Naive thymus-derived CD4-positive, alpha-beta T cell (primary cell): Measurements from ENCODE around the gene FAM184B. TPM values are rescaled to one million over a fixed set of nuclear protein-coding genes. Genes with fewer than 3 reads are reported as not detected.

Experiments
- ATAC-seq: fragments of 150-1000 bp; cut with Tn5 transposase; 2 replicates; pipeline ENCODE4 v1.10.0; 2021; ENCODE audit warnings: mild to moderate bottlenecking, moderate library complexity
- CTCF ChIA-PET: fragments of 350-600 bp; sonication (Branson Sonifier 250); formaldehyde crosslinking; loops from one replicate; lab custom pipeline; 2021; ENCODE audit warnings: antibody characterized with exemption; lab: Charles Lee
- POLR2A ChIA-PET: fragments of 350-600 bp; sonication (Branson Sonifier 250); formaldehyde crosslinking; loops from one replicate; lab custom pipeline; 2021; ENCODE audit warnings: antibody characterized with exemption, inconsistent platforms; lab: Charles Lee
- DNase-seq, 9 donors: peaks; one replicate each; pipeline versions ENCODE4 v3.0.0 to v3.0.0-alpha.2; 2020 to 2022; ENCODE audit warnings: mixed read lengths in 1 of 9
- H3K27ac ChIP-seq: one replicate; pipeline ENCODE4 v1.7.0; 2013; ENCODE audit warnings: mild to moderate bottlenecking, low read depth, low read length, moderate library complexity
- H3K27me3 ChIP-seq, 2 donors: one replicate each; pipeline ENCODE4 v1.7.0; 2013; ENCODE audit warnings: low read length in 2 of 2, mild to moderate bottlenecking in 2 of 2, moderate library complexity in 2 of 2; ENCODE audit not compliant: control insufficient read depth in 2 of 2, insufficient read depth in 2 of 2
- H3K36me3 ChIP-seq, 3 experiments: 1 replicate in 2 of 3; 2 replicates in 1 of 3; pipeline ENCODE4 v1.7.0; 2013; ENCODE audit warnings: low read length in 3 of 3, mild to moderate bottlenecking in 3 of 3, moderate library complexity in 1 of 3; ENCODE audit not compliant: insufficient read depth in 3 of 3, control insufficient read depth in 2 of 3
- H3K4me1 ChIP-seq, 2 donors: one replicate each; pipeline ENCODE4 v1.7.0; 2013; ENCODE audit warnings: low read length in 2 of 2, mild to moderate bottlenecking in 2 of 2, moderate library complexity in 1 of 2; ENCODE audit not compliant: control insufficient read depth in 2 of 2, insufficient read depth in 2 of 2
- H3K4me3 ChIP-seq: 2 replicates; pipeline ENCODE4 v1.7.0; 2013; ENCODE audit warnings: mild to moderate bottlenecking, low read length
- H3K9me3 ChIP-seq, 3 experiments: 1 replicate in 2 of 3; 2 replicates in 1 of 3; pipeline ENCODE4 v1.7.0; 2013; ENCODE audit warnings: low read length in 3 of 3; ENCODE audit not compliant: control insufficient read depth in 2 of 3
- H3K27ac Mint-ChIP-seq, 9 donors: one replicate each; pipeline ENCODE4 v1.8.0; 2020 to 2022; ENCODE audit warnings: mixed read lengths in 9 of 9, mild to moderate bottlenecking in 8 of 9, moderate library complexity in 5 of 9, inconsistent platforms in 2 of 9
- H3K27me3 Mint-ChIP-seq, 5 donors: one replicate each; pipeline ENCODE4 v1.8.0; 2021 to 2022; ENCODE audit warnings: mixed read lengths in 5 of 5, mild to moderate bottlenecking in 1 of 5
- H3K36me3 Mint-ChIP-seq, 5 donors: one replicate each; pipeline ENCODE4 v1.8.0; 2020 to 2022; ENCODE audit warnings: mixed read lengths in 5 of 5, mild to moderate bottlenecking in 3 of 5, inconsistent platforms in 1 of 5
- H3K4me1 Mint-ChIP-seq, 7 donors: one replicate each; pipeline ENCODE4 v1.8.0; 2020 to 2022; ENCODE audit warnings: mixed read lengths in 7 of 7, mild to moderate bottlenecking in 3 of 7, inconsistent platforms in 1 of 7
- H3K4me3 Mint-ChIP-seq, 10 donors: one replicate each; pipeline ENCODE4 v1.8.0; 2020 to 2022; ENCODE audit warnings: mild to moderate bottlenecking in 10 of 10, mixed read lengths in 10 of 10, moderate library complexity in 6 of 10, inconsistent platforms in 2 of 10
- H3K9me3 Mint-ChIP-seq, 11 donors: one replicate each; pipeline ENCODE4 v1.8.0; 2020 to 2022; ENCODE audit warnings: mixed read lengths in 11 of 11, mild to moderate bottlenecking in 4 of 11, inconsistent platforms in 1 of 11, moderate library complexity in 1 of 11
- intact Hi-C, 2 donors: fragments of 100-400 bp; cut with micrococcal nuclease; formaldehyde crosslinking; loops; one replicate each; pipeline ENCODE4 v1.15.1; 2023
- polyA plus RNA-seq, 2 donors: library from polyadenylated mRNA; unstranded; fragments of 300-500 nt; fragmentation: Illumina TruSeq; gene quantifications; one replicate each; pipeline ENCODE4 v1.2.3, GENCODE V29; 2021
- total RNA-seq, 6 experiments: library from RNA in 5 of 6; stranded (reverse) in 5 of 6; gene quantifications; 1 replicate in 5 of 6; 2 replicates in 1 of 6; pipeline ENCODE4 v1.2.3 and lab custom pipeline; 2021 to 2026

FAM184B gene
- total and polyA plus RNA-seq, 7 experiments from 2014 or later = 0.08 TPM; not detected in 6

GRCh38 chr4:17633600-17633999, 147.8 kb downstream of the FAM184B start:
- intact Hi-C loops = no loop called here
- no peaks in the 10 kb centered on the region for H3K9me3 ChIP-seq
- ChIA-PET POLR2A (no interaction called here), CTCF (interaction anchor here (0.6 to 3.6 kb wide), 2 partner anchors 85 to 959 kb away, joined by 6 to 21 read pairs; no protein-coding TSS in a partner anchor)
- no peak overlapping the region for H3K27ac ChIP-seq
- H3K27me3 ChIP-seq = no peaks in the 10 kb centered on the region
- H3K4me3 Mint-ChIP-seq = no peak overlapping the region
- H3K36me3 ChIP-seq = peaks cover 0 to 57% (median 14%) of the 10 kb centered on the region in 3 experiments
- H3K4me1 Mint-ChIP-seq = peaks cover 2 to 12% (median 9%) of the 10 kb centered on the region in 7 donors
- H3K9me3 Mint-ChIP-seq = no peaks in the 10 kb centered on the region
- H3K27me3 Mint-ChIP-seq = no peaks in the 10 kb centered on the region
- H3K4me1 ChIP-seq = no peaks in the 10 kb centered on the region
- H3K4me3 ChIP-seq = no peak overlapping the region
- H3K27ac Mint-ChIP-seq = no peak overlapping the region
- DNase-seq (no peak), ATAC-seq (no peak)
- peaks cover 0 to 47% (median 16%) of the 10 kb centered on the region in 5 donors for H3K36me3 Mint-ChIP-seq

- Mint-ChIP-seq H3K4me1 (peaks cover 5 to 24% (median 12%) of the 10 kb centered on the region in 7 donors), H3K27me3 (no peaks in the 10 kb centered on the region), H3K36me3 (peaks cover 8 to 62% (median 29%) of the 10 kb centered on the region in 5 donors), H3K27ac (peak overlapping the region in 1 of 9 donors; percentile 31), H3K4me3 (no peak overlapping the region), H3K9me3 (no peaks in the 10 kb centered on the region)
- H3K36me3 ChIP-seq = peaks cover 2 to 84% (median 32%) of the 10 kb centered on the region in 3 experiments
- POLR2A ChIA-PET = no interaction called here
- H3K4me3 ChIP-seq = no peak overlapping the region
- no peaks in the 10 kb centered on the region for H3K27me3 ChIP-seq
- H3K9me3 ChIP-seq = no peaks in the 10 kb centered on the region
- ATAC-seq (no peak), DNase-seq (no peak)
- H3K4me1 ChIP-seq = no peaks in the 10 kb centered on the region
- CTCF ChIA-PET = no interaction called here
- intact Hi-C loops = no loop called here
- H3K27ac ChIP-seq = no peak overlapping the region
These were observed 151.2 kb downstream of the FAM184B start for GRCh38 chr4:17630228-17630627.

- H3K4me3 ChIP-seq = no peak overlapping the region
- no peak overlapping the region for H3K27ac ChIP-seq
- no peaks in the 10 kb centered on the region for H3K9me3 Mint-ChIP-seq
- H3K27ac Mint-ChIP-seq = peak overlapping the region in 2 of 9 donors; percentile 1 to 61
- ATAC-seq = no peak
- no peaks in the 10 kb centered on the region for H3K27me3 ChIP-seq
- intact Hi-C loops = no loop called here
- H3K36me3 ChIP-seq = peaks cover 27 to 94% (median 49%) of the 10 kb centered on the region in 3 experiments
- peaks cover 19 to 67% (median 41%) of the 10 kb centered on the region in 5 donors for H3K36me3 Mint-ChIP-seq
- POLR2A ChIA-PET = no interaction called here
- no peaks in the 10 kb centered on the region for H3K27me3 Mint-ChIP-seq
- DNase-seq = no peak
- peaks cover 4 to 39% (median 28%) of the 10 kb centered on the region in 7 donors for H3K4me1 Mint-ChIP-seq
- H3K4me1 ChIP-seq = no peaks in the 10 kb centered on the region
- no peaks in the 10 kb centered on the region for H3K9me3 ChIP-seq
- CTCF ChIA-PET = no interaction called here
- H3K4me3 Mint-ChIP-seq = no peak overlapping the region
These were observed 156.6 kb downstream of the FAM184B start for GRCh38 chr4:17624821-17625220.

- Mint-ChIP-seq H3K36me3 (peaks cover 19 to 65% (median 50%) of the 10 kb centered on the region in 5 donors), H3K27me3 (no peaks in the 10 kb centered on the region), H3K4me3 (no peak overlapping the region), H3K4me1 (peaks cover 13 to 43% (median 34%) of the 10 kb centered on the region in 7 donors), H3K9me3 (no peaks in the 10 kb centered on the region), H3K27ac (no peak overlapping the region)
- no peaks in the 10 kb centered on the region for H3K27me3 ChIP-seq
- ATAC-seq (no peak), DNase-seq (no peak)
- CTCF ChIA-PET = interaction anchor here (0.7 kb wide), 1 partner anchor 38 kb away, joined by 3 read pairs; no protein-coding TSS in a partner anchor
- H3K9me3 ChIP-seq = no peaks in the 10 kb centered on the region
- peaks cover 0 to 7% of the 10 kb centered on the region in 2 donors for H3K4me1 ChIP-seq
- H3K4me3 ChIP-seq = no peak overlapping the region
- H3K27ac ChIP-seq = no peak overlapping the region
- POLR2A ChIA-PET = interaction anchor here (0.7 kb wide), 1 partner anchor 136 kb away, joined by 6 read pairs; no protein-coding TSS in a partner anchor
- intact Hi-C loops = no loop called here
- H3K36me3 ChIP-seq = peaks cover 27 to 92% (median 41%) of the 10 kb centered on the region in 3 experiments
These were observed 157.9 kb downstream of the FAM184B start for GRCh38 chr4:17623451-17624001.

GRCh38 chr4:17619416-17620105, 161.9 kb downstream of the FAM184B start:
- H3K4me1 Mint-ChIP-seq = peaks cover 33 to 63% (median 48%) of the 10 kb centered on the region in 7 donors
- Histone ChIP-seq H3K36me3 (peaks cover 17 to 72% (median 19%) of the 10 kb centered on the region in 3 experiments), H3K27me3 (no peaks in the 10 kb centered on the region), H3K4me1 (peaks cover 19 to 31% of the 10 kb centered on the region in 2 donors), H3K4me3 (no peak overlapping the region), H3K27ac (no peak overlapping the region), H3K9me3 (no peaks in the 10 kb centered on the region)
- DNase-seq = no peak
- no peaks in the 10 kb centered on the region for H3K27me3 Mint-ChIP-seq
- H3K4me3 Mint-ChIP-seq = peak overlapping the region in 5 of 10 donors; percentile 52 to 80 (median 67)
- no peak for ATAC-seq
- POLR2A ChIA-PET = no interaction called here
- intact Hi-C loops = loop anchor here in 1 of 2 donors (10.0 kb wide), 1 partner anchor 1395 kb away; the partner anchor contains the start of gene TAPT1
- H3K36me3 Mint-ChIP-seq = peaks cover 11 to 54% (median 35%) of the 10 kb centered on the region in 5 donors
- peaks cover 0 to 5% (median 0%) of the 10 kb centered on the region in 11 donors for H3K9me3 Mint-ChIP-seq
- peak overlapping the region in 7 of 9 donors; percentile 29 to 80 (median 46) for H3K27ac Mint-ChIP-seq
- CTCF ChIA-PET = no interaction called here

GRCh38 chr4:17618926-17619325, 162.5 kb downstream of the FAM184B start:
- no peak overlapping the region for H3K4me3 ChIP-seq
- Mint-ChIP-seq H3K27me3 (no peaks in the 10 kb centered on the region), H3K4me1 (peaks cover 27 to 63% (median 48%) of the 10 kb centered on the region in 7 donors), H3K27ac (peak overlapping the region in 8 of 9 donors; percentile 20 to 80 (median 56)), H3K4me3 (peak overlapping the region in 9 of 10 donors; percentile 14 to 80 (median 65)), H3K9me3 (peaks cover 0 to 5% (median 0%) of the 10 kb centered on the region in 11 donors), H3K36me3 (peaks cover 5 to 47% (median 31%) of the 10 kb centered on the region in 5 donors)
- H3K4me1 ChIP-seq = peaks cover 19 to 31% of the 10 kb centered on the region in 2 donors
- POLR2A ChIA-PET = interaction anchor here (0.5 to 0.6 kb wide), 2 partner anchors 28 to 39 kb away, joined by 3 read pairs; no protein-coding TSS in a partner anchor
- H3K9me3 ChIP-seq = no peaks in the 10 kb centered on the region
- H3K27me3 ChIP-seq = no peaks in the 10 kb centered on the region
- peaks cover 11 to 67% (median 15%) of the 10 kb centered on the region in 3 experiments for H3K36me3 ChIP-seq
- CTCF ChIA-PET = no interaction called here
- ATAC-seq = no peak
- DNase-seq = no peak
- intact Hi-C loops = loop anchor here in 1 of 2 donors (10.0 kb wide), 1 partner anchor 1394 kb away; the partner anchor contains the start of gene TAPT1
- no peak overlapping the region for H3K27ac ChIP-seq
